Panc1 (cell line): ENCODE measurements around the gene SUSD4. TPM values are rescaled to one million over a fixed set of nuclear protein-coding genes. Genes with fewer than 3 reads are reported as not detected.

Experiments used
- ATAC-seq: fragments of 200-7000 bp; cut with Tn5 transposase; 2 replicates; pipeline ENCODE4 v1.9.1; 2020; ENCODE audit warnings: mild to moderate bottlenecking, moderate library complexity
- BruUV-seq: library from RNA; stranded (reverse); fragments of 400-500 nt; replicated peaks from 2 replicates; lab custom pipeline; 2021; lab: Mats Ljungman, UMichigan
- CTCF ChIA-PET: fragments of 300-600 bp; sonication (Branson Sonifier 250); formaldehyde crosslinking; loops from one replicate; lab custom pipeline; 2022; ENCODE audit warnings: antibody characterized with exemption; lab: Charles Lee
- POLR2A ChIA-PET: fragments of 300-600 bp; sonication (Branson Sonifier 250); formaldehyde crosslinking; loops from one replicate; lab custom pipeline; 2022; ENCODE audit warnings: antibody characterized with exemption; lab: Charles Lee
- DNase-seq: peaks from one replicate; pipeline ENCODE4 v3.0.0-alpha.2; 2010; ENCODE audit warnings: low read depth, low spot score
- H3K27ac ChIP-seq: 2 replicates; pipeline ENCODE4 v1.5.1; 2011; ENCODE audit warnings: mild to moderate bottlenecking, low read length, inconsistent platforms
- H3K27me3 ChIP-seq: fragments of 200-500 bp; sonication (Bioruptor generic); 2 replicates; pipeline ENCODE4 v1.6.0; 2014; ENCODE audit warnings: low read length, inconsistent platforms; ENCODE audit not compliant: control insufficient read depth, insufficient read depth
- H3K36me3 ChIP-seq: fragments of 200-500 bp; sonication (Bioruptor generic); 2 replicates; pipeline ENCODE4 v1.5.1; 2014; ENCODE audit warnings: inconsistent platforms, mild to moderate bottlenecking, low read length, moderate library complexity; ENCODE audit not compliant: control insufficient read depth, insufficient read depth
- H3K4me1 ChIP-seq: 2 replicates; pipeline ENCODE4 v1.5.1; 2011; ENCODE audit warnings: inconsistent platforms, mild to moderate bottlenecking, low read length, moderate library complexity; ENCODE audit not compliant: control insufficient read depth, insufficient read depth
- H3K4me3 ChIP-seq, 2 experiments: 2 replicates each; pipeline ENCODE4 v1.5.1; 2011 to 2012; ENCODE audit warnings: low read depth in 2 of 2, low read length in 2 of 2, mild to moderate bottlenecking in 2 of 2, inconsistent platforms in 1 of 2, moderate library complexity in 1 of 2
- H3K9me3 ChIP-seq: fragments of 200-500 bp; sonication (Bioruptor generic); 2 replicates; pipeline ENCODE4 v1.5.1; 2014; ENCODE audit warnings: low read depth, mild to moderate bottlenecking, inconsistent platforms, low read length, moderate library complexity; ENCODE audit not compliant: control insufficient read depth, insufficient read depth
- POLR2AphosphoS5 ChIP-seq: IDR thresholded peaks from 2 replicates; pipeline ENCODE4 v1.6.1; 2012; ENCODE audit warnings: mild to moderate bottlenecking, low read depth, low read length, moderate library complexity
- SIN3A ChIP-seq: IDR thresholded peaks from 2 replicates; pipeline ENCODE4 v1.6.1; 2012; ENCODE audit warnings: low read depth, mild to moderate bottlenecking, low read length, moderate library complexity, borderline replicate concordance; ENCODE audit not compliant: insufficient read depth
- TCF7L2 ChIP-seq: IDR thresholded peaks from 2 replicates; pipeline ENCODE4 v1.6.1; 2011; ENCODE audit warnings: mild to moderate bottlenecking, low read depth, low read length, inconsistent platforms
- in situ Hi-C: cut with HindIII; loops from 2 replicates; pipeline ENCODE4 v1.10.0; 2016; ENCODE audit warnings: low sequenced_read_pairs, low pct_unique_long_range_greater_than_20kb
- intact Hi-C: fragments of 100-400 bp; cut with micrococcal nuclease; formaldehyde crosslinking; loops from one replicate; pipeline ENCODE4 v1.10.0; 2022; ENCODE audit not compliant: unreplicated experiment
- total RNA-seq: library from RNA; stranded (reverse); gene quantifications from one replicate; pipeline ENCODE4 v1.2.1, GENCODE V29; 2021; ENCODE audit not compliant: unreplicated experiment
- TF ChIP-seq, protein P1 (sequence below), 2 experiments: IDR thresholded peaks; 2 replicates each; pipeline ENCODE4 v1.6.1; 2011 to 2012; ENCODE audit warnings: low read depth in 2 of 2, control low read depth in 1 of 2, low read length in 1 of 2, mild to moderate bottlenecking in 1 of 2, moderate library complexity in 1 of 2; ENCODE audit not compliant: insufficient read depth in 1 of 2
- TF ChIP-seq, protein P2 (sequence below): fragments of 450-650 bp; IDR thresholded peaks from 2 replicates; pipeline ENCODE4 v1.5.1; 2017; ENCODE audit warnings: mild to moderate bottlenecking

SUSD4 gene
- total RNA-seq, 1 experiment from 2014 or later: 0.28 TPM

DNA sequence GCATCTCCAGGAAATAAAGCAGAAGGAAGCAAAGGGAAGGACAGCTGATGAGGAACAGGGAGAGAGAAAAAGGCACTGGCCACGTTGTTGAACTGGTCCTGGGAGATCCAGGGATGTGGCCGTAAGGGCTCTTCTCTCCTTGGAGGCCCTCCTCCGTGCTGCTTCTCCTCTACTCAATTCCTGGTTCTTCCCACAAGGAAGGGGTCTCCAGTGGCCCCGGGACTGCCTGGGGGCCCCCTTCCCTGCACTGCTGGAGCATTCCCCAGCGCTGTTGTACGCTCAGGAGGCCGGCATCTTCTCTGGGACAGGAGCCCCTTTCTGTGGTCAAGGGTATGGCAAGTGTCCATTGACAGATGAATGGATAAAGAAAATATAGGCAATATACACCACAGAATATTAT is 132.4 kb downstream of the SUSD4 start:
- no peaks in the 10 kb centered on the region for H3K36me3 ChIP-seq
- H3K27me3 ChIP-seq: no peaks in the 10 kb centered on the region
- BruUV-seq: no TSS peak
- ATAC-seq (no peak), DNase-seq (no peak)
- H3K4me3 ChIP-seq: no peak overlapping the region
- in situ Hi-C loops: no loop called here
- H3K27ac ChIP-seq: no peak overlapping the region
- ChIA-PET CTCF (no interaction called here), POLR2A (no interaction called here)
- H3K4me1 ChIP-seq: peaks cover 6% of the 10 kb centered on the region; the same call in 1 of the 2 replicates
- no peaks in the 10 kb centered on the region for H3K9me3 ChIP-seq
- intact Hi-C loops: no loop called here
- TF ChIP-seq, protein P1, sequence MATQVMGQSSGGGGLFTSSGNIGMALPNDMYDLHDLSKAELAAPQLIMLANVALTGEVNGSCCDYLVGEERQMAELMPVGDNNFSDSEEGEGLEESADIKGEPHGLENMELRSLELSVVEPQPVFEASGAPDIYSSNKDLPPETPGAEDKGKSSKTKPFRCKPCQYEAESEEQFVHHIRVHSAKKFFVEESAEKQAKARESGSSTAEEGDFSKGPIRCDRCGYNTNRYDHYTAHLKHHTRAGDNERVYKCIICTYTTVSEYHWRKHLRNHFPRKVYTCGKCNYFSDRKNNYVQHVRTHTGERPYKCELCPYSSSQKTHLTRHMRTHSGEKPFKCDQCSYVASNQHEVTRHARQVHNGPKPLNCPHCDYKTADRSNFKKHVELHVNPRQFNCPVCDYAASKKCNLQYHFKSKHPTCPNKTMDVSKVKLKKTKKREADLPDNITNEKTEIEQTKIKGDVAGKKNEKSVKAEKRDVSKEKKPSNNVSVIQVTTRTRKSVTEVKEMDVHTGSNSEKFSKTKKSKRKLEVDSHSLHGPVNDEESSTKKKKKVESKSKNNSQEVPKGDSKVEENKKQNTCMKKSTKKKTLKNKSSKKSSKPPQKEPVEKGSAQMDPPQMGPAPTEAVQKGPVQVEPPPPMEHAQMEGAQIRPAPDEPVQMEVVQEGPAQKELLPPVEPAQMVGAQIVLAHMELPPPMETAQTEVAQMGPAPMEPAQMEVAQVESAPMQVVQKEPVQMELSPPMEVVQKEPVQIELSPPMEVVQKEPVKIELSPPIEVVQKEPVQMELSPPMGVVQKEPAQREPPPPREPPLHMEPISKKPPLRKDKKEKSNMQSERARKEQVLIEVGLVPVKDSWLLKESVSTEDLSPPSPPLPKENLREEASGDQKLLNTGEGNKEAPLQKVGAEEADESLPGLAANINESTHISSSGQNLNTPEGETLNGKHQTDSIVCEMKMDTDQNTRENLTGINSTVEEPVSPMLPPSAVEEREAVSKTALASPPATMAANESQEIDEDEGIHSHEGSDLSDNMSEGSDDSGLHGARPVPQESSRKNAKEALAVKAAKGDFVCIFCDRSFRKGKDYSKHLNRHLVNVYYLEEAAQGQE (IDR thresholded peaks at IDR 0.05; ENCODE audit: insufficient read depth in 1 of 2, low read depth in 2 of 2, low read length in 1 of 2): no peak
- TF ChIP-seq TCF7L2 (no peak), SIN3A (no peak), POLR2AphosphoS5 (no peak)
- TF ChIP-seq, protein P2, sequence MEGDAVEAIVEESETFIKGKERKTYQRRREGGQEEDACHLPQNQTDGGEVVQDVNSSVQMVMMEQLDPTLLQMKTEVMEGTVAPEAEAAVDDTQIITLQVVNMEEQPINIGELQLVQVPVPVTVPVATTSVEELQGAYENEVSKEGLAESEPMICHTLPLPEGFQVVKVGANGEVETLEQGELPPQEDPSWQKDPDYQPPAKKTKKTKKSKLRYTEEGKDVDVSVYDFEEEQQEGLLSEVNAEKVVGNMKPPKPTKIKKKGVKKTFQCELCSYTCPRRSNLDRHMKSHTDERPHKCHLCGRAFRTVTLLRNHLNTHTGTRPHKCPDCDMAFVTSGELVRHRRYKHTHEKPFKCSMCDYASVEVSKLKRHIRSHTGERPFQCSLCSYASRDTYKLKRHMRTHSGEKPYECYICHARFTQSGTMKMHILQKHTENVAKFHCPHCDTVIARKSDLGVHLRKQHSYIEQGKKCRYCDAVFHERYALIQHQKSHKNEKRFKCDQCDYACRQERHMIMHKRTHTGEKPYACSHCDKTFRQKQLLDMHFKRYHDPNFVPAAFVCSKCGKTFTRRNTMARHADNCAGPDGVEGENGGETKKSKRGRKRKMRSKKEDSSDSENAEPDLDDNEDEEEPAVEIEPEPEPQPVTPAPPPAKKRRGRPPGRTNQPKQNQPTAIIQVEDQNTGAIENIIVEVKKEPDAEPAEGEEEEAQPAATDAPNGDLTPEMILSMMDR: no peak

DNA sequence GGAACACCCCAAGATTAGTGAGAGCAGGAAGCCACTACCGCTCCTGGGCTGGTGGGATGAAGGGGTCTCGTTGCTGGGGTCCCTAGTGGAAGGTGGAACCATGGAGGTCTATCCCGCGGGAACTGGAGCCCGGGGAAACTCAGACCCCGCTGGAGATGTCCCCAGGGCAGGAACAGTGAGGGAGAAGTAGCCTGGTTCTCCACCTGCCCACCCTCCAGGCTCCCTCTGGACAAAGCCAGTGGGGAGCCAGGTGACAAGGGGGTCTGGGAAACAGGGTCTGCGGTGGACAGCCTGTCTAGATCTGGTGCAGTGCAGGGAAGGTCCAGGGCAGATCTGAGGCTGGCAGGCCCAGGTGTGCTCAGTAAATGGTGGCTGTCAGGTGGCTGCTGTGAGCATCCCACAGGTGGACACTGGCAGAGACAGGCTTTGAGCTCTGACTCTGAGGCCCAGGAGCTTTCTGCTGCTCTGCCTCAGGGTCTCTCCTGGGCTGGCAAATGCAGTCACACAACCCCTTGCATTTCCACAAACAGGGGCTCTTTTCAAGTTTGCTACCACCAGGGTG is 132.9 kb downstream of the SUSD4 start:
- ATAC-seq: no peak
- no TSS peak for BruUV-seq
- peaks cover 6% of the 10 kb centered on the region; the same call in 1 of the 2 replicates for H3K4me1 ChIP-seq
- H3K27me3 ChIP-seq: no peaks in the 10 kb centered on the region
- DNase-seq: no peak
- POLR2A ChIA-PET: no interaction called here
- no peaks in the 10 kb centered on the region for H3K36me3 ChIP-seq
- H3K9me3 ChIP-seq: no peaks in the 10 kb centered on the region
- no peak overlapping the region for H3K4me3 ChIP-seq
- in situ Hi-C loops: no loop called here
- intact Hi-C loops: no loop called here
- TF ChIP-seq TCF7L2 (no peak), POLR2AphosphoS5 (no peak), SIN3A (no peak)
- TF ChIP-seq, protein P1 (IDR thresholded peaks at IDR 0.05; ENCODE audit: insufficient read depth in 1 of 2, low read depth in 2 of 2, low read length in 1 of 2): no peak
- TF ChIP-seq, protein P2: no peak
- H3K27ac ChIP-seq: no peak overlapping the region
- CTCF ChIA-PET: no interaction called here
